ENCODE data around the gene SLC45A2. TPM values are rescaled to one million over a fixed set of nuclear protein-coding genes. Genes with fewer than 3 reads are reported as not detected.

Gene SLC45A2
- total and polyA plus RNA-seq, 11 donors: 0.30 TPM; not detected in 10

DNA sequence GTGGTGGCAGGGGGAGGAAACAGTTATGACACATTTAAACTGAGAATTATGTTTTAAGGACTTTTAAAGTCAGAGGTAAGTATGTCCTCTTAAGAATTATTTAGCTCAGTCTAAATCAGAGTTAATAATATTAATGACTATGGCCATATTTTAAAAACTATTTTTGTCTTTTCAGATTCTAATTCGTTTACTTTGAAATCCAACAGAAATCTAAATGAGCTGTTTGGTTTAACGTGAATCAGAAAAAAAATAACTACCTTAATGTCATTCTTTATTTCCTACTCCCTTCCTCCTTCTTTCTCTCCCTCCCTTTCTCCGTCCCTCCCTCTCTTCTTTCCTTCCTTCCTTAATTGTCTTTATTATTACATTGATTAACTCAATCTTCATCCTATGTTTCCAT lies 43.9 kb upstream of the SLC45A2 start:
- intact Hi-C loops (cut with DNase I): no loop called here
- no peak for ATAC-seq
- Histone ChIP-seq H3K27me3 (no peaks in the 10 kb centered on the region), H3K9me3 (no peaks in the 10 kb centered on the region), H3K4me3 (no peak overlapping the region), H3K27ac (no peak overlapping the region), H3K4me1 (peaks cover 0 to 4% (median 0%) of the 10 kb centered on the region in 12 donors), H3K36me3 (peaks cover 0 to 13% (median 0%) of the 10 kb centered on the region in 9 donors)
- 84 to 86% (median 85%) methylated on average over 3 of the region's 3 CpGs for WGBS, 4 donors
- no peak for TF ChIP-seq POLR2A (IDR thresholded peaks at IDR 0.05)
- TF ChIP-seq, protein P1, sequence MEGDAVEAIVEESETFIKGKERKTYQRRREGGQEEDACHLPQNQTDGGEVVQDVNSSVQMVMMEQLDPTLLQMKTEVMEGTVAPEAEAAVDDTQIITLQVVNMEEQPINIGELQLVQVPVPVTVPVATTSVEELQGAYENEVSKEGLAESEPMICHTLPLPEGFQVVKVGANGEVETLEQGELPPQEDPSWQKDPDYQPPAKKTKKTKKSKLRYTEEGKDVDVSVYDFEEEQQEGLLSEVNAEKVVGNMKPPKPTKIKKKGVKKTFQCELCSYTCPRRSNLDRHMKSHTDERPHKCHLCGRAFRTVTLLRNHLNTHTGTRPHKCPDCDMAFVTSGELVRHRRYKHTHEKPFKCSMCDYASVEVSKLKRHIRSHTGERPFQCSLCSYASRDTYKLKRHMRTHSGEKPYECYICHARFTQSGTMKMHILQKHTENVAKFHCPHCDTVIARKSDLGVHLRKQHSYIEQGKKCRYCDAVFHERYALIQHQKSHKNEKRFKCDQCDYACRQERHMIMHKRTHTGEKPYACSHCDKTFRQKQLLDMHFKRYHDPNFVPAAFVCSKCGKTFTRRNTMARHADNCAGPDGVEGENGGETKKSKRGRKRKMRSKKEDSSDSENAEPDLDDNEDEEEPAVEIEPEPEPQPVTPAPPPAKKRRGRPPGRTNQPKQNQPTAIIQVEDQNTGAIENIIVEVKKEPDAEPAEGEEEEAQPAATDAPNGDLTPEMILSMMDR (IDR thresholded peaks at IDR 0.05): no peak
- DNase-seq: no peak

DNA sequence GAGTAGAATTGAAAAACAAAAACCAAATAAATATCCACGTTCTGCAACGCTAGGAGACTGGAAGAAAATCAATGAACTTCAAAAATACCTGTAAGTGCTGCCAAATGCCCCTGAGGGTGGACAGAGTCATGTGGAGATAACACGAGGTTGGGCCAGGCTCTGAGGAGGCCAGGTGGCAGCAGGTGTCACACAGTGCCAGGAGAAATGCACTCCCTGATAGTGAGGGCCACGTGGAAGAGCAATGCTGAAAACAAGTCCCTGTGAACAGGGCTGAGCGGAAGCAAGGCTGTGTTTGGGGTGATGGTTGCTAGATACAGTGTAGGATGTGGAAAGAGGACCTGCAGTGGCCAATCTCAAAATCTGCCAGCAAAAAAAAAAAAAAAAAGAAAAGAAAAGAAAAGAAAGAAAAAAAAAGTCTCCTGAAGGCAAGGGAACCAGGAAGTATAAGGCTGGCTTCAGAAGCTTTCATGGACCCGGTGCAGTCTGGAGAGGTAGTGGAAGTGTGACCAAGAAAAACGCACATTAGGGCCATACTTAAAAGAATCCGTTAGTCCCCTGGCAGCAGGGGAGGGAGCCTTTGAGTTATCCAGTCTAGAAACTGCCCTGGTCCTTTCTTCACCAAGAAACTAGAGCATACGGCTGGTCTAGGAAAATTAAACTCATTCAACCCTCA lies 41.7 kb upstream of the SLC45A2 start:
- DNase-seq (no peak), ATAC-seq (no peak)
- Histone ChIP-seq H3K4me3 (no peak overlapping the region), H3K27ac (no peak overlapping the region), H3K4me1 (peaks cover 0 to 14% (median 4%) of the 10 kb centered on the region in 12 donors), H3K27me3 (no peaks in the 10 kb centered on the region), H3K9me3 (no peaks in the 10 kb centered on the region), H3K36me3 (peaks cover 0 to 10% (median 0%) of the 10 kb centered on the region in 9 donors)
- no peak for TF ChIP-seq POLR2A (IDR thresholded peaks at IDR 0.05)
- TF ChIP-seq, protein P1 (IDR thresholded peaks at IDR 0.05): no peak
- intact Hi-C loops (cut with DNase I): no loop called here
- 83 to 87% (median 83%) methylated on average over 9 of the region's 9 CpGs for WGBS, 4 donors

DNA sequence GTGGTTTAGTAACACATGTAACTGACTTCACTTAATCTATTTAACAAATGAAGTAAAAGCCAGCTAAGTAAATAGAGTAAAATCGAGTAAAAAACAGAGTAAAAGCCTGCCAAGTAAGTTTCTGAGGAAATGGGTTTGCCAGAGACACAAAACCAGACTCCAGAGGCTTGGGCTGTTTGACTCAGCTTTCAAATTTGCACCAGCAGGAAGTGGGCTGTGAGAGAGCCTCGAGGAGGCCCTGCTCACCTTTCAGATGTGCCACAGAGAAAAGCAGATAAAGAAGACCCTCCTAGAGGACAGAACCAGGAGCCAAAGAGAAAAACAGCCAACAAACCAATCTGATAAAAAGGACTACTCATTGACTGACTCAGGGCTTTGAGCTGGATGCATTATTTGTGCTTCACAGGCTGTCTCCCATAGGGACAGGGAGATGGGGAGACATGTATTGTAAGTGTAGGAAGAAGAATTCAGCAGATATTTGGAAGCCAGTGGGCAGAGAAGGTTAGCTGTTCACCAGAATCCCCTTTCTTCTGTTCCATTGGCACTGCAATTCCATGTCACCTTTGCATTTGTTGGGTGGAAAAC lies 37.7 kb upstream of the SLC45A2 start:
- DNase-seq (no peak), ATAC-seq (peak in 3 of 4 donors; percentile 46 to 61 (median 50))
- peaks cover 0 to 10% (median 0%) of the 10 kb centered on the region in 9 donors for H3K36me3 ChIP-seq
- peak overlapping the region in 4 of 12 donors; percentile 22 to 44 (median 32) for H3K27ac ChIP-seq
- intact Hi-C loops (cut with DNase I): no loop called here
- TF ChIP-seq POLR2A (IDR thresholded peaks at IDR 0.05): no peak
- TF ChIP-seq, protein P1 (IDR thresholded peaks at IDR 0.05): no peak
- no peak overlapping the region for H3K4me3 ChIP-seq
- no peaks in the 10 kb centered on the region for H3K27me3 ChIP-seq
- H3K4me1 ChIP-seq: peaks cover 0 to 19% (median 4%) of the 10 kb centered on the region in 12 donors
- WGBS, 4 donors: 22 to 37% (median 29%) methylated on average over 2 of the region's 2 CpGs
- H3K9me3 ChIP-seq: no peaks in the 10 kb centered on the region

DNA sequence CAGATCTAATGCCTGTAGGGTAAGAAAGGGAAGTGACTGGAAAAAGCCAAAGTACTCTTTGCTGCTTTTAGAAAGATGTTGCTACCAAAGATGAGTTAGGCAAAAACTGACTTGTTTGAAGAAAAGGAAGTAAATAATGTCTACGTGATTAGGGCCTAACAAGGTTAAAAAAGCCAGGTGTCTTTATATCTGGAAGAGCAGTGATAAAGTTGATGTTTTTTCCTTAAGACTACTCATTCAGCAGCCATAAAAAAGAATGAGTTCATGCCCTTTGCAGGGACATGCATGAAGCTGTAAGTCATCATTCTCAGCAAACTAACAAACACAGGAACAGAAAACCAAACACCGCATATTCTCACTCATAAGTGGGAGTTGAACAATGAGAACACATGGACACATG lies 36.8 kb upstream of the SLC45A2 start:
- intact Hi-C loops (cut with DNase I): no loop called here
- Histone ChIP-seq H3K36me3 (peaks cover 0 to 10% (median 0%) of the 10 kb centered on the region in 9 donors), H3K4me1 (peaks cover 0 to 19% (median 4%) of the 10 kb centered on the region in 12 donors), H3K27me3 (no peaks in the 10 kb centered on the region), H3K27ac (peak overlapping the region in 1 of 12 donors; percentile 44), H3K4me3 (no peak overlapping the region), H3K9me3 (no peaks in the 10 kb centered on the region)
- TF ChIP-seq POLR2A (IDR thresholded peaks at IDR 0.05): no peak
- TF ChIP-seq, protein P1 (IDR thresholded peaks at IDR 0.05): no peak
- WGBS, 4 donors: 62 to 71% (median 66%) methylated on average over 2 of the region's 2 CpGs
- no peak for DNase-seq
- no peak for ATAC-seq
